GM12873 (cell line): ENCODE results near the gene ARPC4.

ENCODE experiments used
- TF ChIP-seq, protein P1 (sequence below): IDR thresholded peaks from 2 replicates; pipeline ENCODE4 v1.5.1; 2012; ENCODE audit warnings: low read depth, mild to moderate bottlenecking, moderate library complexity, low read length, control low read depth; ENCODE audit not compliant: insufficient read depth; ENCODE audit errors: missing control alignments

ARPC4 gene

DNA sequence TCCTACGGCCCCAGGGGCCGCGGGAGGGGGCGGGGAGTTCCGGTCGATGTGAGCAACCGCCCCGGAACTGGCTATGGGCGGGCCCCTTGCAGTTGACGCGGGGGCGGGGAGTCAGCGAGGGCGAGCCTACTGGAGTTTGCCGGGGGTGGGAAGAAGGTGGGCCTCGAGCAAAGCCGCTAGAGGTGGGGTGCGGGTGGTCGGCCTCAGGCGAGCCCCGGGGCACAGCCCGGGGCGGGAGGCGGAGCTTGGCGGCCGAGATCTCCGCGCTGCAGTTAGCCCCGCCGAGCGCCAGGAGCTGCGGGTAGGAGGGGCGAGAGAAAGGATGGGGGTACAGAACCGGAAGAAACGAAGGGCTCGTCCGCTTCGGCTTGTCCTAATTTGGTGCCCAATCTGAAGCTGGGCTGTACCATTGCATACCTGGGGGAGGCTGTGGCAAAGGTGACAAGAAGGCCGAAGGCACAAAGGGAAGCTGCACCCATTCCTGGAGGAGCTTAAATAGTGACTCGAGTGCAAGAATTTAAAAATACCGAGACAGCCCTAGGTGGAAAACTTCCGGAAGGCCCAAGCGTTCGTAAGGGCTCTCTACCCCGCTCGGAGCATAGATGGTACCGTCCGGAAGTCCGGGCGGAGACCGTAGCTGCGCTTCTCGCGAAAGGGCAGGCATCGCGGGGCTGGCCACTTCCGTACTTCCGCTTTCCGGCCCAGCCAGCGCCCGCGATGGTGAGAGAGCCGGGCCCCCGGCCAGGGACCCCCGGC lies at the start of gene ARPC4, which contains the start of gene TADA3:
Gene ARPC4 (plus strand): TSS at position 678 of the 756 bp plus-strand sequence. CDS start 40 bp downstream, at position 718.
Gene TADA3 (minus strand): TSS at position 69 of the 756 bp plus-strand sequence. CDS start 1,007 bp downstream, outside the sequence.
- TF ChIP-seq, protein P1, sequence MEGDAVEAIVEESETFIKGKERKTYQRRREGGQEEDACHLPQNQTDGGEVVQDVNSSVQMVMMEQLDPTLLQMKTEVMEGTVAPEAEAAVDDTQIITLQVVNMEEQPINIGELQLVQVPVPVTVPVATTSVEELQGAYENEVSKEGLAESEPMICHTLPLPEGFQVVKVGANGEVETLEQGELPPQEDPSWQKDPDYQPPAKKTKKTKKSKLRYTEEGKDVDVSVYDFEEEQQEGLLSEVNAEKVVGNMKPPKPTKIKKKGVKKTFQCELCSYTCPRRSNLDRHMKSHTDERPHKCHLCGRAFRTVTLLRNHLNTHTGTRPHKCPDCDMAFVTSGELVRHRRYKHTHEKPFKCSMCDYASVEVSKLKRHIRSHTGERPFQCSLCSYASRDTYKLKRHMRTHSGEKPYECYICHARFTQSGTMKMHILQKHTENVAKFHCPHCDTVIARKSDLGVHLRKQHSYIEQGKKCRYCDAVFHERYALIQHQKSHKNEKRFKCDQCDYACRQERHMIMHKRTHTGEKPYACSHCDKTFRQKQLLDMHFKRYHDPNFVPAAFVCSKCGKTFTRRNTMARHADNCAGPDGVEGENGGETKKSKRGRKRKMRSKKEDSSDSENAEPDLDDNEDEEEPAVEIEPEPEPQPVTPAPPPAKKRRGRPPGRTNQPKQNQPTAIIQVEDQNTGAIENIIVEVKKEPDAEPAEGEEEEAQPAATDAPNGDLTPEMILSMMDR, result no peak

DNA sequence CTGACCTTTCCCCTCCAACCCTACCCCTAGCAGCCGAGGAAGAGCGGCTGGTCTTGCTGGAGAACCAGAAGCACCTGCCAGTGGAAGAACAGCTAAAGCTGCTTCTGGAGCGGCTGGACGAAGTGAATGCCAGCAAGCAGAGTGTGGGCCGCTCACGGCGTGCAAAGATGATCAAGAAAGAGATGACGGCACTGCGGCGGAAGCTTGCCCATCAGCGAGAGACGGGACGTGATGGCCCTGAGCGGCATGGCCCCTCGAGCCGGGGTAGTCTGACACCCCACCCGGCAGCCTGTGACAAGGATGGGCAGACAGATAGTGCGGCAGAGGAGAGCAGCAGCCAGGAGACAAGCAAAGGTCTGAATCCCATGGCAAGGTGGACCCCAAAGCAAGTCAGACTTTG lies 49.3 kb upstream of the ARPC4 start:
- TF ChIP-seq, protein P1, result no peak

DNA sequence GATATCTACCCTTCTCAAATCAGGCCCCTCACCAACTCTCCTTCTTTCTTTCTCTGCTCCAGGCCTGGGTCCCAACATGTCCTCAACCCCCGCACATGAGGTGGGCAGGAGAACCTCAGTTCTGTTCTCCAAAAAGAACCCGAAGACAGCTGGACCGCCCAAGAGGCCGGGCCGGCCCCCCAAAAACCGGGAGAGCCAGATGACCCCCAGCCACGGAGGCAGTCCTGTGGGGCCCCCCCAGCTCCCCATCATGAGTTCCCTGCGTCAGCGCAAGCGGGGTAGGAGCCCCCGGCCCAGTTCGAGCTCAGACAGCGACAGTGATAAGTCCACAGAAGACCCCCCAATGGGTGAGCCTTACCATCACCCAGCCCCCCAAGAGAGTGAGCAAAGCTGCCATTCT lies 48.7 kb upstream of the ARPC4 start:
- TF ChIP-seq, protein P1, result no peak

DNA sequence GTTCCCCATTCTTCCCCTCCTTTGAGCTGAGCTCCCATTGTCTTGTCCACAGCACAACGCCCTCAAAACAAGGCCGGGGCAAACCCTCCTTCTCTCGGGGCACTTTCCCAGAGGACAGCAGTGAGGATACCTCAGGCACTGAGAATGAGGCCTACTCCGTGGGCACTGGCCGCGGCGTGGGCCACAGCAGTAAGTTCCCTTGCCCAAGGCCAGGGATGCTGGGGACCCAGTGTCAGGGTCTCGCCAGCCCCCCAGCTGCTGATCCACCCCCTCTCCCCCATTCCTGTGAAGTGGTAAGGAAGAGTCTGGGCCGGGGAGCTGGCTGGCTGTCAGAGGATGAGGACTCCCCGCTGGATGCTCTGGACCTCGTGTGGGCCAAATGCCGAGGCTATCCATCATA lies 47.4 kb upstream of the ARPC4 start:
- TF ChIP-seq, protein P1, result no peak

DNA sequence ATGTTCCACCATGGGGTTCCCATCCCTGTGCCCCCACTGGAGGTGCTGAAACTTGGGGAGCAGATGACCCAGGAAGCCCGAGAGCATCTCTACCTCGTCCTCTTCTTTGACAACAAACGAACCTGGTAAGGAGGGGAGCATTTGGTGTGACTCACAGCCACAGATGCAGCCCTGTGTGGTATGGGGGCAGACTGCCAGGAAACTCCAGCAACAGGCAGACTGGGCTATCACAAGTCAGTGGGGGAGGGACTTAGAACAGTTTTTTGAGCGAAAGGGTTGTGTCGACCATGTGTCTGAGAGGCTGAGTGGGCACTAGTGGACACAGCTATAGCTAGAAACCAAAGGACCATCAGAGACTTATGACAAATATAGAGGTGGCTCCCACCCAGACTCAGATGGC lies 46.6 kb upstream of the ARPC4 start:
- TF ChIP-seq, protein P1, result no peak

DNA sequence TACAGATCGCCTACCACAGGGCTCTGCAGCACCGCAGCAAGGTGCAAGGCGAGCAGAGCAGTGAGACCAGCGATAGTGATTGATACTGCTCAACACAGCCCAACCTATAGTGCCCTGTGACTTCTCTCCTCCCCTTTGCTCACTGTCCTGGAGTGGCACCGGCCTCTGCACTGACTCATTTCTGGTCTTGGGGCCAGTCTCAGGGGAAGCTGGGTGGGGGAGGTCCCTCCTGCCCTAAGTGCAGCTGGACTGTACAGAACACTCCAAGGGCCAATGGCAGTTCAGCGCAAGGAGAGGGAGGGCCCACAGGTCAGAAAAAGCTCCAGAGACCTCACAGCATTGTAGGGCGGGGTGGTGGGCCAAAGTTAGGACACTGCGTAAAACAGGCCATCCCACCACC lies 45.6 kb upstream of the ARPC4 start:
- TF ChIP-seq, protein P1, result no peak

DNA sequence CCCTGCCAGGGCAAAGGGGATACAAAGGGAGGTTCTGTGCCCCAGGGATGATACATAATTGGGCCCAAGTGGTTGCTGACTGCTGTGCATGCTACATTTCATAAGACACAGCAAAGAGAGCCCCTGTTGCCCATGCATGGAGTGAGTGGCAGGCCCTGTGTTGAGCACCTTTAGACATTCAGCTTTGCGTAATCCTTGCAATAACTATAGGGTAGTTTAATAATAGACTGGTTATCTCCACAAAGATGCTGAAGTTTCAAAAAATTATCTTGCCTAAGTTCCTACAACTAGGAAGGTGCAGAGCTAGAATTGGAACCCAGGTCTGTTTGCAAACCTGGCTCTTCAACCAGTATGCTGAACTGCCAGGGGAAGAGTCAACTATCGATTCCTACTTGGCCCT lies 44.9 kb upstream of the ARPC4 start:
- TF ChIP-seq, protein P1, result no peak
